Keratinocyte (primary cell): ENCODE measurements around the gene APMAP. TPM values are rescaled to one million over a fixed set of nuclear protein-coding genes. Genes with fewer than 3 reads are reported as not detected.

Experiments
- DNase-seq: peaks from one replicate; pipeline ENCODE4 v3.0.0-alpha.2; 2011; ENCODE audit warnings: low read depth, missing footprints, low spot score
- FAIRE-seq: peaks from 2 replicates; lab custom pipeline; 2011; peaks lifted over from hg19 to GRCh38; lab: Jason Lieb, UNC
- H2AFZ ChIP-seq: 2 replicates; pipeline ENCODE4 v1.6.0; 2012; ENCODE audit warnings: low read length, control low read depth, inconsistent platforms; ENCODE audit not compliant: control insufficient read depth
- H3K27ac ChIP-seq: 2 replicates; pipeline ENCODE4 v1.5.1; 2011; ENCODE audit warnings: low read length; ENCODE audit not compliant: control insufficient read depth, insufficient read depth
- H3K27me3 ChIP-seq: 3 replicates; pipeline ENCODE4 v1.6.0; 2011; ENCODE audit warnings: low read length; ENCODE audit not compliant: control insufficient read depth, insufficient read depth; ENCODE audit errors: extremely low read depth
- H3K36me3 ChIP-seq, 2 experiments: 2 replicates in 1 of 2; 3 replicates in 1 of 2; pipeline ENCODE4 v1.5.1; 2011; ENCODE audit warnings: low read length in 2 of 2, mild to moderate bottlenecking in 1 of 2; ENCODE audit not compliant: control insufficient read depth in 2 of 2, insufficient read depth in 2 of 2; ENCODE audit errors: extremely low read depth in 1 of 2
- H3K4me1 ChIP-seq: 3 replicates; pipeline ENCODE4 v1.5.1; 2011; ENCODE audit warnings: low read length; ENCODE audit not compliant: control insufficient read depth, insufficient read depth; ENCODE audit errors: extremely low read depth
- H3K4me2 ChIP-seq: 3 replicates; pipeline ENCODE4 v1.6.0; 2011; ENCODE audit warnings: low read depth, low read length; ENCODE audit not compliant: control insufficient read depth, insufficient read depth; ENCODE audit errors: extremely low read depth
- H3K4me3 ChIP-seq, 3 experiments: fragments of 200-600 bp in 1 of 3; sonication (generic) in 1 of 3; 2 replicates in 2 of 3; 3 replicates in 1 of 3; pipeline ENCODE4 v1.5.1; 2011 to 2016; ENCODE audit warnings: low read length in 3 of 3, mild to moderate bottlenecking in 3 of 3, control low read depth in 2 of 3, inconsistent platforms in 1 of 3, low read depth in 1 of 3, mixed read lengths in 1 of 3, mixed run types in 1 of 3, moderate library complexity in 1 of 3; ENCODE audit not compliant: control insufficient read depth in 2 of 3, insufficient read depth in 2 of 3; ENCODE audit errors: extremely low read depth in 1 of 3
- H3K79me2 ChIP-seq: 2 replicates; pipeline ENCODE4 v1.6.0; 2012; ENCODE audit warnings: low read length; ENCODE audit not compliant: control insufficient read depth, insufficient read depth
- H3K9ac ChIP-seq: 3 replicates; pipeline ENCODE4 v1.6.0; 2011; ENCODE audit warnings: low read length; ENCODE audit not compliant: control insufficient read depth, insufficient read depth; ENCODE audit errors: extremely low read depth
- H3K9me1 ChIP-seq: 3 replicates; pipeline ENCODE4 v1.6.0; 2011; ENCODE audit warnings: low read length; ENCODE audit not compliant: control insufficient read depth, insufficient read depth; ENCODE audit errors: extremely low read depth
- H3K9me3 ChIP-seq: 2 replicates; pipeline ENCODE4 v1.5.1; 2012; ENCODE audit warnings: low read depth, low read length; ENCODE audit not compliant: control insufficient read depth
- H4K20me1 ChIP-seq: 3 replicates; pipeline ENCODE4 v1.6.0; 2011; ENCODE audit warnings: low read length; ENCODE audit not compliant: control insufficient read depth, insufficient read depth; ENCODE audit errors: extremely low read depth
- CTCF ChIP-seq, 3 experiments: IDR thresholded peaks in 1 of 3; conservative IDR thresholded peaks in 1 of 3; optimal IDR thresholded peaks in 1 of 3; 2 replicates in 2 of 3; 3 replicates in 1 of 3; pipeline versions ENCODE3 to v1.5.1; 2011; ENCODE audit warnings: low read length in 3 of 3, mild to moderate bottlenecking in 3 of 3, moderate library complexity in 2 of 3, control low read depth in 1 of 3, inconsistent platforms in 1 of 3; ENCODE audit not compliant: insufficient read depth in 2 of 3; ENCODE audit errors: extremely low read depth in 1 of 3
- EZH2 ChIP-seq: IDR thresholded peaks from one replicate; pipeline ENCODE4 v1.6.1; 2012; ENCODE audit warnings: inconsistent platforms, mild to moderate bottlenecking, low read length, moderate library complexity
- dilution Hi-C: fragments of 300-500 bp; cut with MboI; formaldehyde crosslinking; loops from one replicate; pipeline ENCODE4 v1.7.0; 2020; ENCODE audit warnings: low sequenced_read_pairs; ENCODE audit not compliant: extremely low pct_ligation_motif_present
- polyA plus RNA-seq, 5 experiments: library from polyadenylated mRNA; depleted of rRNA in 3 of 5; stranded (reverse) in 3 of 5; stranded (forward) in 1 of 5; unstranded in 1 of 5; fragments of >200 nt; gene quantifications; 1 replicate in 1 of 5; 2 replicates in 3 of 5; 3 replicates in 1 of 5; pipeline versions ENCODE4 v1.2.1 to v1.2.3, GENCODE V29; 2011 to 2012; ENCODE audit warnings: missing spikeins in 2 of 5, low read depth in 1 of 5, low replicate concordance in 1 of 5

Gene APMAP
- polyA plus RNA-seq, 1 donor (not counting 4 experiments of a cell fraction or from before 2014, with no cell fraction given): 48.9 TPM

- Histone ChIP-seq H3K9ac (no peak overlapping the region), H3K27me3 (no peaks in the 10 kb centered on the region), H2AFZ (no peak overlapping the region), H3K4me1 (no peaks in the 10 kb centered on the region), H3K9me1 (no peaks in the 10 kb centered on the region), H4K20me1 (no peaks in the 10 kb centered on the region), H3K4me3 (no peak overlapping the region), H3K36me3 (peaks cover 0 to 9% of the 10 kb centered on the region in 2 experiments), H3K4me2 (no peak overlapping the region), H3K9me3 (no peaks in the 10 kb centered on the region), H3K27ac (no peak overlapping the region), H3K79me2 (no peaks in the 10 kb centered on the region)
- TF ChIP-seq EZH2 (no peak), CTCF (optimal IDR thresholded peaks at IDR 0.05 in 1 of 3, IDR thresholded peaks at IDR 0.05 in 1 of 3, conservative IDR thresholded peaks at IDR 0.05 in 1 of 3; ENCODE audit: extremely low read depth in 1 of 3, insufficient read depth in 2 of 3, low read length in 3 of 3) (no peak)
- dilution Hi-C loops: no loop called here
- FAIRE-seq (no peak), DNase-seq (no peak)
These were observed 40.0 kb downstream of the APMAP start for GRCh38 chr20:24952376-24953208.

- Histone ChIP-seq H2AFZ (no peak overlapping the region), H3K27me3 (no peaks in the 10 kb centered on the region), H3K9me1 (no peaks in the 10 kb centered on the region), H3K27ac (no peak overlapping the region), H3K36me3 (peaks cover 0 to 6% of the 10 kb centered on the region in 2 experiments), H3K79me2 (no peaks in the 10 kb centered on the region), H3K4me3 (no peak overlapping the region), H4K20me1 (no peaks in the 10 kb centered on the region), H3K4me2 (no peak overlapping the region), H3K9ac (no peak overlapping the region), H3K4me1 (no peaks in the 10 kb centered on the region), H3K9me3 (no peaks in the 10 kb centered on the region)
- FAIRE-seq: no peak
- dilution Hi-C loops: no loop called here
- DNase-seq: no peak
- TF ChIP-seq EZH2 (no peak), CTCF (optimal IDR thresholded peaks at IDR 0.05 in 1 of 3, IDR thresholded peaks at IDR 0.05 in 1 of 3, conservative IDR thresholded peaks at IDR 0.05 in 1 of 3; ENCODE audit: extremely low read depth in 1 of 3, insufficient read depth in 2 of 3, low read length in 3 of 3) (no peak)
These were observed 40.9 kb downstream of the APMAP start for GRCh38 chr20:24951536-24952083.
